Fibroblast of peridontal ligament (primary cell): ENCODE measurements around the gene QRICH1.
A peak's percentile ranks its signal among the peaks of the same experiment; 100 is the strongest.

Experiments used
- DNase-seq: peaks from one replicate; pipeline ENCODE4 v3.0.0-alpha.2; 2010; ENCODE audit errors: extremely low read depth

Gene QRICH1

DNA sequence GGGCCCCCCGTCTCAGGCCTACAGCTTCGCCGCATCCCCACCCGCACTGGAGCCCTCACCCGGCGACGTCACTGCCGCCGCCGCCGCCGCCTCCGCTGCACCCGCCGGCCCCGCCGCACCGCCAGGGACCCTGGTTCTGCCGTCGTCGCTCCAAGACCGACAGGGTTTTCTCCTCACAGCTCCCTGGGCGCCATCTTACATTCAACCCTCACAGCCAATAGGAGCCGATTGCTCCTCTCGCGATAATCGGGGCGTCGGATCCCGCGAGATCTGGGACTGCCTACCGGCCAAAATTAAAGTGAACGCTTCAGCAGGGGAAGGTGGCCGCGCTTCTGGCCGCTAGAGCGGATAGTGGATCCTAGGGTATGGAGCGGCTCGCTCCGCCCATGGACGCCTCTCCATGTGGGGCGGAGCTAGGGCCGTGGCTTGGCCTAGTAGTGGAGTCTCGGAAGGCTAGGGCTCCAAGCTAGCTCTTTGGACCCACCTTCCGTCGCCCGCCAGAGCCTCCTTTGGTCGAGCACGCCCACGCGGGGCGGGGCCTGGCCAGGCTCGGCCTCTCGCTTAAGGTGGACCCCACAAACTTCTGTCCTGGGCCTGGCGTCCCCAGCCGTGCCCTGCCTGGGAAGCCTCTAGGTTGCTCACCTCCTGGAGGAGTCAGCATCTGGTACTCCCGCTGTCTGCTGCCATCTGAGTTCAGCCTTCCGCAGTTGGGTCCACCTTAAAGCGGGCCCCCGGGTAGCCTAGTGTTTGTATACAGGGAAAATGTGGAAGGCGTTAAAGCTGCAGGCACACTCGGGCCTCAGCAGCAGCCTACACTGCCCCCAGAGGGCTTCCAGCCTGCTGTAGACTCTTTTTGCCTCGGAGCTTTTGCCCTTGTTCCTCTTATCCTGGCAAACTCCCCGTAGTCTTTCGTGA is at the start of gene QRICH1:
TSS of gene QRICH1 (minus strand) at position 219 of the 915 bp plus-strand sequence. CDS start 17,054 bp downstream, outside the sequence.
- peak; percentile 99 for DNase-seq

DNA sequence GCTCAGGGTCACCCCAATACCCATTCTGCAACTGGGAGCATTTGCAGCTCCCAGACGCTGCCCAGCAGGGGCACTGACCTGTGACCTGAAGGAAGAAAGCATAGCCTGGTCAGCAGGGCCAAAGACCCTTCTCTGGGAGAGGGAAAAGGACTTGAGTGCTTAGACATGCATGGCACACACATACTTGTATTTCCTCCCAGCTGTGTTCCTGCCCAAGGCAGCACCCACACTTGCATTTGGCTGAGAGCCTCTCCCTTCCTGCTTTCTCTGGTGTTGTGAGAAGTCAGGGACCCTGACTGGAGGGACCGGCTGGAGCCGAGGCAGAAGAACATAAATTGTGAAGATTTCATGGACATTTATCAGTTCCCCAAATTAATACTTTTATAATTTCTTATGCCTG is 46.2 kb upstream of the QRICH1 start:
- DNase-seq = no peak

DNA sequence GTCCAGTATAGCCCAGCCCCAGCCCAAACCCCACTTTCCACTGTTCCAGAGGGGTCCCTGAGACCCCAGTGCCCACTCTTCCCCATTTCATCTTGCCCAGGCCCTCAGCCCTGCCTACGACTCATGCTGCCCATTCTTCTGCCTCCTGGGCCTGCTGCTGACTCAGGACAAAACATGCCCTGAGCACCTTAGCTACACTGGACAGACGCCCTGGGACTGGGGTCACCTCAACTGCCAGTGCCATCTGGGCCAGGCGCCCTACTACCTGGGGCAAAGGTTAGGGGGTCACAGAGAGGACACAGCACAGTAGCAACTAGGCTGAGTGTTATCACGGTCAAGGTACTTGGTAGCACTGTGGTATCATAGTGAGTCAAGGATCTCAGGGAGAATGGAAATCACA is 41.6 kb upstream of the QRICH1 start:
- no peak for DNase-seq

DNA sequence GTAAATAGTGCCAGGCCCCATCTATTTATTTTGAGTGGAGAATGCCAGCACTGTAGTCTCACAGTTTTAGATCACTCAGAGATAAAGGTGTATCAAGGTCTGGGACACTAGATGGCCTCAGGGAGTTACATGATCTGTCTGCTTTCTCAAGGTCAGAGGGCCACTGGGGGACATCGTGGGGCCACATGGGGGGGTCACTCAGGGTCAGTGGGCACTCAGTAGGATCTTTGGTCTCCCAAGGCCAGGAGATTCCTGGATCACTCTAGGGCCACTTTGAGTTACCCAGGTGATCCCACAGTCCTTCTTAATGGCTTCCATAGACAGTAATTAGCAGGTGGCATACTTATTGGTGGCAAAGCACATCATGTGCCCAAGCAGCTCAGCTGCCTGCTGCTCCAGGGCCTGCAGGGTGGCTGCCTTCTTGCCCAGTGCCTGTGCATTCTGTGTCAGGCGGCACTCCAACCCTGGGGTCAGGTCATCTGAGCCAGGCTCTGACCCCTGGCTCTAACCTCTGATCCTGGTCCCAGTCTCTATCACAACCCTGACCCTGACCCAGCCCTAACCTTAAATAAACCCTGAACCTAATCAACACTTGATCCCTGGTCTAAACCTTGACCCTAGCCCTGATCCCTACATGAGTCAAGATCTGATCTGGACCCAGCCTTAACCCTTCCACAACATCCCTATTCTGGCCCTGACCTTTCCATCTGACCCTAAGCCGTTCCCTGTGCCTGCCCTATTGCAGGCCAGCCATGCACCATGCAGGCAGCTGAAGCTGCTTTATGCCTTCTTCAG is 40.8 kb upstream of the QRICH1 start:
- DNase-seq = no peak

GRCh38 chr3:49133226-49133951 is 39.5 kb upstream of the QRICH1 start:
- peak; percentile 91 for DNase-seq

DNA sequence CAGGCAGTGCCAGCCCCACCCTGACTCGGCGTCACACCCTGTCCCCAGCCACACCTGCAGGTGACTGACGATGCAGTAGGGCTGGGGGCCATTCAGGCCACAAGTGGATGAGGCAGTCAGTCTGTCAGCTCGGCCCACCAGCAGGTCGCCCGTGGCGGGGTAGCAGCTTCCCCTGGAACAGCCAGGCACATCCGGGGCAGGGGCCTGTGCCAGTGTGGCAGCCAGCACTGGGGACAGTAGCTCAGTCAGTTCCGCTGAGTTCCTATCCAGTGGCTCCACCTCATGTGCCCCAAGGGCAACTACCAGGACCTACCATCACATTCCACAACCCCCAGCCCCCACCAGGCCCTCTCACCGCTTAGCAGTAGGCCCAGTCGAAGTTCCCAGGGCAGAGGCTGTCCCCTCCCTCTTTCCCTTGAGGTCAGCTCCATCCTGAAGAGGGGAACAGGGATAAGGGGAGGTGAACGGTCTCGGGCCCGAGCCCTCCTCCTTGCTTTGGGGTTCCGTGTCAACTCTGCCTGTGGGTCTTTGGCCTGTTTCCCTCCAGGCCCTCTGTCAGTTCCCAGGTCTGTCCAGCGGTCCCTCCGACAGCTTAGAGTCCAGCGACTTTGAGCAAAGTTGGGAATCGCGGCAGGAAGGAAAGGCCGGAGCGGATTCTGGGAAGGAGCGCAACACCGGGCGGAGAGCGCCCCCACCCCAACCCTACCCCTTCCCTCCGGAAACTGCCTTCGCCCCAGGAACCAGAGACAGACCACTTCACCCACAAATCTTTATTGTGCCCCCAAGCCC is 38.8 kb upstream of the QRICH1 start, which contains the start of gene LAMB2:
TSS of gene LAMB2 (minus strand) at position 614 of the 789 bp plus-strand sequence. CDS start at position 431, 183 bp downstream.
- DNase-seq = peak; percentile 82

GRCh38 chr3:49132073-49132436 is 38.2 kb upstream of the QRICH1 start:
- DNase-seq = no peak

DNA sequence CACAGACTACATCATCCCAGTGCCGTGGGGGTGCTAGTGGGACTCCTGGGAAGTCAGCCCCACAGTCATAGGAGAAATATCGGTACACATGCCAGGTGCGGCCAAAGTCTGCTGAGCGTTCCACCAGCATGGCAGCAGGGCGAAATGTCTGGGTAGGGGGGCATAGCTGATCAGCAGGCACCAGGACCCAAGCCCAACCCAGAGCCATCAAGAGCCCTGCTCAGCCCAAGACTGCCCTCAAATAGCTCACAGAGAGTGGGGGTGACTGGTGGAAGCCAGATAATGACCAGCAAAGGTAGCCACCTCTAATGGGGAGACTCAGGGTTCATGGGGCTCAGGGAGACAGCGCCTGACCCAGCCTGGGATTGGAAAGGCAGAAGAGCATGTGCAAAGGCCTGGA is 37.7 kb upstream of the QRICH1 start:
- DNase-seq = no peak

DNA sequence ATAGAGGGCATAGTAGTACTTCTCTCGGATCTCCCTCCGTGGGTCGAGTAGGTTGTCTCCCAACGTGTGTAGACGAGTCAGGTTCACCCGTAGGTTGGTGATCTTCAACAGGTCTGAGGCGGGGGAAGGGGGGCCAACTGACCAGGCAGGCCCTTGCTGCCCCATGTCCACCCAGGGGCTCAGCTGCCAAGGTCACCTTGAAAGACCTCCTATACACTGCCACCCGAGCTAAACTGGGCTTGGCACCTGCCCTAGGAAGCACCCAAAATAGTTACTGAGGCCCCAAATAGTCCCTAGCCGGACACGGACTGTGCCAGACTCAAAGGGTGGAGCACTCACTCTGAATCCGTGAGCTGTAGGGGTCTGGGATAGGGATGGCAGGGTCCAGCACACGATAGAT is 37.2 kb upstream of the QRICH1 start:
- no peak for DNase-seq

DNA sequence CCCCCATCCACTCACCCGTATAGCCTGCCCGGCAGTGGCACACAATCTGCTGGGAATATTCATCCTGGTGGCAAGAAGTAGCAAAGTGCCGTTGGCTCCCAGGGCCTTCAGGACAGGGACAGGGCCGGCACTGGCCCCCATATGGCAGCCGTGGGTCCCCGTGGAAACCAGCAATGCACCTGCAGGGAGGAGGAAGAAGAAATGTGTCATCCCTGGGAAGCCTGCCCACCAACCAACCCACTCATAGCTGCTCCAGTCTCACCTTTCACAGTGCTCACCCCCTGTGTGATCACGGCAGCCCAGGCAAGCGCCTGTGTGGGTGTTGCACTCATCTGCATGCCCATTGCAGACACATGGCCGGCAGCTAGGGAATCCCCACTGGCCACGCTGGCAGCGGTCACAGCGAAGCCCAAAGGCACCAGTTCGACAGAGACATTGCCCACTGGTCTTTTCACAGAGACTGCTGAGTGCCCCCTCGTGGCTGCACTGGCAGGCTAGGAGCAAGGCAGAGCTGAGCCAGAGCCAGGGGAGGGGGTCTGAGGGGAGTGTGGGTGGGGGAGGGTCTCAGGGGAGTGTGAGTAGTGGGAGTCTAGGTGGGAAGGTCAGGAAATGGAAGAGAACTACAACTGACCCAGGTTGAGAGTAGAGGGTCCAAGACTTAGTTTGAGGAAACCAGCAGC is 31.3 kb upstream of the QRICH1 start:
- no peak for DNase-seq

- no peak for DNase-seq
Measured at GRCh38 chr3:49124203-49124602, 30.3 kb upstream of the QRICH1 start.

DNA sequence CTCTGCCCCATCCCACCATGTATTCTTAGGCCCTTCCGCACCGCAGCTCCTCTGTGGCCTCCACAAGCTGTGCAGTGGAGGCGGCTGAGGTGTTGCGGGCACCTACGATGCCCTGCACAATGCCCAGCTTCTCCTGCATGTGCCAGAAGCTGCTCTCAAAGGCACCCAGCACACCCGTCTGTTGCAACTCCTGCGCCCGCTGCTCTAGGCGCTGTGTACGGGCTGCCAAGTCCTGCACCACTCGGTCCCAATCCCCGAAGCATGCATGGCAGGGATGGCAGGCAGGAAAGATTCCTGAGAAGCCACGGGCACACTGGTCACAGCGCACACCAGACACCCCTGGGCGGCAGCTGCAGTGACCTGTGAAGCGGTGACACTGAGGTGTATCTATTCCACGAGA is 29.8 kb upstream of the QRICH1 start:
- DNase-seq = no peak

DNA sequence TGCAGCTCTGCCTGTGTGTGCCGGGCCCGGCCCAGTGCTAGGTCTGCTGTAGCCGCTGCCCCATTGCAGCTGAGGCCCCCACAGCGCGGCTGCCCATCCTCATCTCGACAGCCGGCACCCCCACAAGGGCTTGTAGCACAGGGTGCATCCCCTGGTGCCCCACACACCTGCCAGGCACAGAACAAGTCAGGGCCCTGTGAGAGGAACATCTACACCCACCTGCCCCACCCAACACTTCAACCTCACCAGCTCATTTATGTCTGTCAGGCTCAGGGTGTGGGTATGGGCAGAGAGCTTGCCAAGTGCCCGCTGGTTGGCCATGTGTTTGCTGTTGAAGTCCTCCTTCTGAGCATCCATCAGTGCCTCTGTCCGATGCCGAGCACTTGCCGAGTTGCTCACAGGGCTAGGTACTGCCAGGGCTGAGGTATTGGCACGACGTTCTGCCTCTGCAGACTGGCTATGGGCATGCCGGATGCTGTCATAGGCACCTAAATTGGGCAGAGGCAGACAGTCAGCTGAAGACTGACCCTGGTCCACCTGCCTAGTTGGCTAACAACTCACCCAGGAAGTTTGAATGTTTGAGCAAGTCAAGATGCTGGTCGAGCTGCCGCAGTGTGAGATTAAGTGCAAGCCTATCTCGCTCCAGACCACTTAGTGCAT is 29.1 kb upstream of the QRICH1 start:
- no peak for DNase-seq

DNA sequence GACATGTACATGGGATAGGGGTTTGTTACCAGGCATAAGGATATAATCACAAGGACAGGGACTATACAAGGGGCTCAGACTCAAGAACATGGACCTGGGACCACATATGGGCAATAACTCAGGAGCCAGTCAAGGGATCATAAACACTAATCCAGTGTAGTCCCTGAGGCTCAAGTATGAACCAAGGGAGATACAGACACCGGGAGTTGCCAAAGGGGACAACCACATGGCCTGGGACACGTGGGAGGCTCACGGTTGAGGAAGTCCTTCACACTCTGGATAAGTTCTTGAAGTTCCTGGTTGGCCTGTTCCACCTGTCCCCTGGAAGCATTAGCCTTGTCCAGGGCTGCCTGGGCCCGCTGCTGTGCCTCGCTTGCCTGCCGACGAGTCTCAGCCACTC is 28.6 kb upstream of the QRICH1 start:
- DNase-seq = no peak

DNA sequence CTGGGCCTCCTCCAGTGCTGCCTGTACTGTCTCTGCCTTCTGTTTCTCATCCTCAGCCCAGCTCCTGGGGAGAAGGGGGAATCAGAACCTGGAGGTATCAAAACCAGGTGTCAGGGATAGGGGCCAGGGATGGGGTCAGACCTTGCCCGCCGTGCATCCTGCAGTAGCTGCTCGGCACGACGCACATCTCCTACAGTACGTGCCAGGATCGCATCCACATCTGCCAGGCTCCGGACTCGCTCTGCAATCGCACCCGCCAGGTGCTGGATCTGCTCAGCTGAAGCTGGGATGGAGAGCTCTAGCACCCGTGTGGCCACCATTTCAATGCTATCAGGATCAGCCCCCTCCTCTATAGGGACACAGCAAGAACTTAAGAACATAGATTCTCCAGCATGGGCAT is 28.2 kb upstream of the QRICH1 start:
- DNase-seq = no peak

DNA sequence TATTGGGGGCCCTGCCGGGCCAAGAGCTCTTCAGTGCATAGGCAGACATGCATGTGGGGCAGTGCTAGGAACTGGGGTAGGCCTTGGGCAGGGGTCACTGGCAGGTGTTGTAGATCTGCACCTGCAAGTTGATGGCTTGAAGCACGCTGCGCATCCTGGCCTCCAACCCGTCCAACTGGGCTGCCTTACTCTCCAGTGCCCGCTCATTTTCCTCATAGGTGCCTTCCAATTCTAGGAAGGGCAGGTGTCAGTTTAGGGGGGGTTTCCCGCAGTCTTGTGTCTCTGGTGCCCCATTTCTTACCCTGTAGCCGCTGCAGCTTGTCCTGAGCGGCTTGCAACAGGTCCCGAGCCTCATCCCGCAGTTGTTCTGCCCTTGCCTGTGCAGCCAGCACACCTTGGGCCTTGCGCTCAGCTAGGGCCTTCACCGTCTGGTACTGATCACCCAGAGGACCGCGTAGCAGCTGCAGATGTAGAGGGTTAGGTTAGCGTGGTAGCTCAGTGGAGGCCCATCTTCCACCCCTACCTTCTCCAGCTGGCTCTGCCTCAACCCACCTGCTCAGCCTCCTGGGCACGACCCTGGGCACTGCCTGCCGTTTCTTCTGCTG is 27.4 kb upstream of the QRICH1 start:
- no peak for DNase-seq

DNA sequence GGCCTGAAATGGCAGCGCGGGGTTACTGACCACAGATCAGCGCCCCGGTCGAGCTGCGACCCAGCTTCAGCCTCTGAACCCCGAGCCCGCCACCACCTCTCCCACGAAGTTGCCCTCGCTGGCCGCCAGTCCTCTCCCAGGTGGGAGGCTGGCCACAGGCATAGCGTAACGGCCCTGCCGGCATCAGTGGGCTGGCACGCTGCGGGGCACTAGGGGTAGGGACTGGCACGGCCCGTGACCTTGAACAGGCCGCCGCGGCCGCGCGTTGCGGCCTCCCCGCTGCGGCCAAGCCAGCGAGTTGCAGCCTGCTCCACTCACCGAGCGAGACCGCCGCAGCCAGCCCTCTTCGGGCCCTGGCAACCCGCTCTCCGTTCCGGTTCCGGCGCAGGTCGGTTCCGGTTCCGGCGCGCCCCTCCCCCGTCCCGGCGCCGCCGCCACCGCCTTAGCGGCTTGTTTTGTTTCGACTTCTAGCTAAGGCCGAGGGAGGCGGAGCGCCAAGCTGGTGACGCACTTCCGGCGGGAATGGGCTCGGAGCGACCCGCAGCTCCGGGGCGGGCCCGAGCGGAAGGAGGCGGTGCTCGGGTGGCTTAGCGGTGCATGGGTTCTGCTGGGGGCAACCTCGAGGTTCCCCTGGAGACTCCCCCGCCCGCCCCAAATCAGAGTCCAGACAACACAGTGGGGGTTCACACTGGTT is 26.7 kb upstream of the QRICH1 start, which contains the start of gene USP19:
TSS of gene USP19 (minus strand) at position 386 of the 694 bp plus-strand sequence. CDS start 1,678 bp downstream, outside the sequence.
- peak; percentile 91 for DNase-seq

- DNase-seq = no peak
Measured at GRCh38 chr3:49120096-49120437, 26.2 kb upstream of the QRICH1 start.

- DNase-seq = no peak
Measured at GRCh38 chr3:49119439-49119838, 25.6 kb upstream of the QRICH1 start.
